GM19193 (cell line): Measurements from ENCODE around the gene SLC2A13.

ENCODE experiments used
- POLR2A ChIP-seq: IDR thresholded peaks from 4 replicates; pipeline ENCODE4 v1.6.1; 2011; ENCODE audit not compliant: insufficient read depth, insufficient read length; ENCODE audit errors: extremely low read depth

The SLC2A13 gene

DNA sequence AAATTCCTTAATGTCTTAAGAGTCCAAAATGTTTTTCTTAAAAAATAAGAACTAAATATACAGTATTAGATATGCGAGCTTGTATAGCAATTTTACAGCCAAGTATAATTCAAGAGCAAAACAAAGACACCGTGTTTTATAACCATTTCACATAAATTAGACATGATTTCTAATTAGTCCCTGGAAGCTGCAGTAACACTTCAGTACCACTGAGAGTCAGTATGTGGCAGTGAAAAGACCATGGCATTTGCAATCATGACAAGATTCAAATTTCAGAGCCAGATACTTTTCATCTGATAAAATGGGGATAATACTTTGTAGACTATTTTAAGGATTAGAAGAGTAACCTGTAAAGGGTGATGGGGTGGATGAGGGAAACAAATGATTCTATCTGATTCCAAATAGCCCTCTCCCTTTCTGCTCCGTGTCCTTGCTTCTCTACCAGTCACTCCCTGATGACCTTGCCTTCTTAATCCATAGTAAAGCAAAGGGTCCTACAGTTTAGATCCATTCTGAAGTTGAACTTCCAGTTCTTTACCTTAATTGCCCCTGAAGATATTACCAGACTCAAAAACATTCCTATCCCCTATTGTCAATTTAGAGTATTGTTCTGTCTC, 340.8 kb downstream of the SLC2A13 start:
- no peak for TF ChIP-seq POLR2A

DNA sequence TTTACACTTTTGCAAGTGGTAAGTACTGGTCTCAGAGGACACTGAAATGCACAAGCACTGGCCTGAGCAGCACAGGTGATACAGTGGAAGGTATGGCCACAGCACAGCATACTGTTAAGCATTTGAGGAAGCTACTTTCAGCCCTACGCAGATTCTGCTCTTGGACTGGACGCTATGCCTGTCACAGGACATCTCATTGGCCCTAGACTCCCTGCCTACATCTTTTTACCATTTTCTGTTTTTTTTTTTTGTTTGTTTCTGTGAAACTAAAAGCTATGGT, 342.1 kb downstream of the SLC2A13 start:
- no peak for TF ChIP-seq POLR2A

DNA sequence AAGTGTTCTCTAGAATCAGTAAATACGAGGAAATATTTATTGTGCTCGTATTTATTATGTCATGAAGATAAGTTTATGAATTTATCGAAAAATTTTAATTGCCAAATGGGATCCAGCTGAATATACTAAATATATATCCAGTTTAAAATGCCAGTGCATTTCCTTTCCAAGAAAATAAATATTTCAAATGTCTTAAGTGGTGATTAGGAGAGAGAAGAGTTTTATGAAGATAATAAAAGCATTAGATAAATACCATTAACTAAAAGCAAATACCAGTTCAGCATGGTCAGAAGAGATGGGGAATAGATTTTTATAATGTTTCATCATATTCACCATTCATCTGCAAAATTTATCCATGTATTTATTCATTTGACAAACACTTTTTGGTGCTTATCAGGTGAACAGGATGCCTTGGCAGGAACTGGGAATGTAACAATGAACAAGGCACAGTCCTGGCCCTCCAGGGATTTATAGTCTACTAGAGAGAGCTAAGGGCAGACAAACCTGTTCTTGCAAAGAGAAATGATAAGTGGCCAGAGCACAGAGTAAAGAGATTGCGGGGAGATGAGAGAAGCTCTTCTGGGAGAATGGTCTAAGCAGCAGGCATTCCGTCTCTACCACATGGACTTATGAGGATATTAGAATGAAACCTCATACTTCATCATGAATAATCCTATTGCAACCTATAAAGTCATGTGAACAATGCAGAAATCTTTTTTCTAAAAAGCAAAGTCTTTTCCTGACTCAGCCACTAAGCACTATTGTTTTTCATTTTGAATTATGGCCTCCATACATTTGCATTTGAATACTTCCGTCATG, 342.6 kb downstream of the SLC2A13 start:
- TF ChIP-seq POLR2A = no peak

DNA sequence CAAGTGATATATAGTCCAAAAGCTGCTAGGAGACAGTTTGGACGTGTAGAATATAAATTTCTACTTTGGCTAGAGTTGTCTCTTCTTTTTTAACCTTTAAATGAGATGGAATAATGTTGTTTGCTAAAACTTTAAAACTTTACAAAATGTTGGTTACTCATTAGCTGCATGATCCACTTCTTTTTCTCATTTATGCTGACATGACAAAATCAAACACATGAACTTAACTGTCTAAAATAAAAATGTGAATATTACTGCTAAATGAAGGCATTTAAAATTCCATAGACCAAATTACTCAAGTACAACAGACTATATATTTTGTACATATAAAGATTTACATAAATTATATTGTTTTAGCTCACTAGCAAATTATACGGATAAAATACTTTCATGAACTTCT, 350.4 kb downstream of the SLC2A13 start:
- no peak for TF ChIP-seq POLR2A

DNA sequence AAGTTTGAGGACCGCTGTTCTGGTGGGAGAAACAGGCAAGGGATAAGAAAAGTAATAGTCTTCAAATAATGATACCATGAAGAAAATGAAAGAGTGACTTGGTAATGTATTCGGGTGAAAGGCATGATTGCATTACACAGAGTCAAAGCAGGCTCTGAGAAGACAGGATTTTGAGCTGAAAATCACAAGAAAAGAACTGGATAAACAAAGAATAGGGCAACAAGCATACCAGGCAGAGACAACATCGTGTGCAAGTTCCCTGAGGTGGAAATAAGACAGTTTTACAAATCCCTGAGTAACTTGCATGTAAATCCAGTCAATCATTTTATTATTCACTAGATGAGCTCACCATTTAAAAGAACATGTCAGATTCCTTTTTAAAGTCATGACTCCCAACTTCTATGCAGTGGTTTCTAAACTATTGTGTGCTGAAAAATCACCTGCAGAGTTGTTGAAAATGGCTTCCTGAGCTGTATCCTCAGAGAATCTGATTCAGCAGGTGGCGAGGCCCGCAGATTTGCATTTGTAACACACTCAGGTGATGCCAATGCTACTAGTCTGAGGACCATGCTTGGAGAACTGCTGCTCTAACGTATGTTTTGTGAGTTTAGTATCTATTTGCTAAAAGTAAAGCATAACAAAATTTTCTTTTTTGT, 353.3 kb downstream of the SLC2A13 start:
- TF ChIP-seq POLR2A = no peak

DNA sequence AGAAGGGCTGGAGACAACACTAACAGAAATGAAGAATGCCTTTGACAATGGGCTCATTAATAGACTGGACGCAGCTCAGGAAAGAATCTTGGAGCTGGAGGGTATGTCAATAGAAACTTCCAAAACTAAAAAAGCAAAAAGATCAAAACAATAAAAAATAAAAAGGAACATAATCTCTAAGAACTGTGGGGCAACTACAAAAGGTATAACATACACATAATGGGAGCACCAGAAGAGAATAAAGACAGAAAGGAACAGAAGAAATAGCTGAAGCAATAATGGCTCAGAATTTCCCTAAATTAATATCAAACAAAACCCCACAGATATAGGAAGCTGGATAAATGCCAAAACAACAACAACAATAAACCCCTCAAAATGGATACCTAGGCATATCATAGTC, 362.2 kb downstream of the SLC2A13 start:
- no peak for TF ChIP-seq POLR2A

DNA sequence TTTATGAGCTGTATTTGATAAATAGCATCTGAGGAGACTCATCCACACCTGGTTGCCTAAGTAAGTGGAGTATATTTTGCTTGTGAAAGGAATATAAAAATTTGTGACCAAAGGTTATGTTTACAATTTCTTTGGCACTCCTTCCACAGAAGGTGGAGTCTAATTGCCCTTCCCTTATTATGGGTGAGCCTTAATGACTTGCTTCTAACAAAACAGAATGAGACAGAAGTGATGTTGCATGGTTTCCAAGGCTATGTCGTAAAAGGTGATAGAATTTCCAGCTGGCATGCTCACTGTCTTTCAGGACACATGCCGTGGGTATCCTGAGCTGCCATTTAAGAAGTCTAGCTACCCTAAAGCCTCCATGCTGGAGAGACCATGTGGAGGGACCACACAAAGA, 369.5 kb downstream of the SLC2A13 start:
- no peak for TF ChIP-seq POLR2A

DNA sequence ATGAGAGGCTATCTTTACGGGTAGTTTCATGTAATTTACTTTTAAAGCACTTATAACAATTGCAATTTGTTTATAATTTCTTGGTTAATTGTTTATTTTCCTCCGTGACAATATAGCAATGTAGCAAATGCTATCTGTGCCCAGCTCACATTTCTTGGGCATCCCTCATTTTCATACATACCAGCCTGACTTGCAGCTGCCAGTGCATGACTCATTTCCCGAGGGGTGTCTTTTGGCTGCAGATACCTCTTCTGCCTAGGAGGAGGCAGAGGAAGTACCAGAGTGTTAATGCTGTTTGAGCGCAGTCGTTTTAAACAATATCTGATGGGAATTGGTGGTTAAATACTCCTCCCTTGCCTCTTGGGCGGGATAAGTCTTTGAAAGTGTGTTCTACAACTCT, 382.1 kb downstream of the SLC2A13 start:
- no peak for TF ChIP-seq POLR2A

DNA sequence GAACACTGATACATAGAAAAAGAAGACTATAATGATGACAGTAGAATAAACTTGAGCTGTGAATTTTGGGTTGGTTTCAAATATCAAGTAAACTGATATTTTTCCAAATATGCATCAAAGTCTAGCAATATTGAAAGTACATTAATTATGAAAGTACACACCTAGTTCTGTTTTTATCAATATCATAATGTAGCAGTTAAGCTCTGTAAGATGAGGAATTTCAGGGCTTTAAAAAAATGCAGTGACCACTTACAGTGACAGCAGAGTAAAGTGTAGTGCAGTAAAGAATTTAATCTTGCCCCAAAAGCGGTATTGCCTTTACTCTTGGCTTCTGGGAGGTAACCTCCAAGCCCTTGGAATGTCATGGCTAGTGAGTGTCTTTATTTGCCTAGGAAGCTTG, 383.4 kb downstream of the SLC2A13 start:
- no peak for TF ChIP-seq POLR2A

DNA sequence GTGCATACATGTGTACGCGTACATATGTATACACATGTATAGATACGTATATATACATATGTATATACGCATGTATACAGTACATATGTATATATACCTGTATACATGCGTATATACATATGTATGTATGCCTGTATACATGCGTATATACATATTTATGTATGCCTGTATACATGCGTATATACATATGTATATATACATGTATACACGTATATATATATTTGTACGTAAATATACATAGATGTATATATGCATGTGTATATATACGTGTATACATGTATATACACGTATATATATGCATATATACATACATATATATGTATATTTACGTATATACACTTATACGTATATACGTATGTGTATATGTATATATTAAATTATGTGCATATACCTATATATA, 392.3 kb downstream of the SLC2A13 start:
- TF ChIP-seq POLR2A = no peak

DNA sequence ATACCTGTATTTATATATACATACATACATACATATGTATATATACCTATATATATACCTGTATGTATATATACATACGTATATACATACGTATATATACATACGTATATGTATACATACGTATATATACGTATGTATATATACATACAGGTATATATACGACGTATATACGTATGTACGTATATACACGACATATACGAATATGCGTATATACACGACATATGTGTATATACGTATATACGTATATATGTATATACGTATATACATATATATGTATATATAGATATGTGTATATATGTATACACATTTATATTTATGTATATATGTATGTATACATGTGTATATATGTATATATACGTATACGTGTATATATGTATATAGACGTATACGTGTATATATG, 393.5 kb downstream of the SLC2A13 start:
- TF ChIP-seq POLR2A = no peak
